Measurements from ENCODE around the gene PNMA8C. TPM values are rescaled to one million over a fixed set of nuclear protein-coding genes. Genes with fewer than 3 reads are reported as not detected.

The PNMA8C gene
- total and polyA plus RNA-seq, 11 donors = 0.07 to 0.19 (median 0.12) TPM; not detected in 3

GRCh38 chr19:46408664-46409039 is 20.1 kb downstream of the PNMA8C start:
- H3K27me3 ChIP-seq = peaks cover 0 to 70% (median 16%) of the 10 kb centered on the region in 9 donors
- TF ChIP-seq CTCF (IDR thresholded peaks at IDR 0.05) (no peak), POLR2A (IDR thresholded peaks at IDR 0.05) (no peak)
- WGBS, 4 donors = 2 to 11% (median 5%) methylated on average over 11 of the region's 11 CpGs
- DNase-seq (peak in 4 of 5 donors; percentile 53 to 90 (median 78)), ATAC-seq (peak in 3 of 4 donors; percentile 28 to 50 (median 31))
- peaks cover 0 to 12% (median 0%) of the 10 kb centered on the region in 9 donors for H3K36me3 ChIP-seq
- peaks cover 0 to 64% (median 22%) of the 10 kb centered on the region in 12 donors for H3K4me1 ChIP-seq
- H3K4me3 ChIP-seq = peak overlapping the region in 6 of 12 donors; percentile 23 to 43 (median 29)
- peak overlapping the region in 9 of 12 donors; percentile 2 to 71 (median 56) for H3K27ac ChIP-seq
- intact Hi-C loops (cut with DNase I) = no loop called here
- H3K9me3 ChIP-seq = no peaks in the 10 kb centered on the region

GRCh38 chr19:46407856-46408663 is 20.7 kb downstream of the PNMA8C start:
- intact Hi-C loops (cut with DNase I) = no loop called here
- DNase-seq (no peak), ATAC-seq (peak in 3 of 4 donors; percentile 6 to 17 (median 13))
- no peak for TF ChIP-seq CTCF (IDR thresholded peaks at IDR 0.05)
- no peak for TF ChIP-seq POLR2A (IDR thresholded peaks at IDR 0.05)
- Histone ChIP-seq H3K4me1 (peaks cover 0 to 65% (median 22%) of the 10 kb centered on the region in 12 donors), H3K36me3 (peaks cover 0 to 12% (median 0%) of the 10 kb centered on the region in 9 donors), H3K4me3 (peak overlapping the region in 6 of 12 donors; percentile 23 to 43 (median 29)), H3K9me3 (no peaks in the 10 kb centered on the region), H3K27ac (peak overlapping the region in 9 of 12 donors; percentile 2 to 71 (median 56)), H3K27me3 (peaks cover 0 to 70% (median 16%) of the 10 kb centered on the region in 9 donors)
- WGBS, 4 donors = 17 to 21% (median 20%) methylated on average over 22 to 23 of the region's 23 CpGs

GRCh38 chr19:46406976-46407375 is 21.8 kb downstream of the PNMA8C start:
- H3K4me1 ChIP-seq = peaks cover 0 to 62% (median 22%) of the 10 kb centered on the region in 12 donors
- H3K27ac ChIP-seq = no peak overlapping the region
- ATAC-seq = no peak
- peaks cover 0 to 12% (median 0%) of the 10 kb centered on the region in 9 donors for H3K36me3 ChIP-seq
- 11 to 20% (median 14%) methylated on average over 6 of the region's 6 CpGs for WGBS, 4 donors
- intact Hi-C loops (cut with DNase I) = no loop called here
- peaks cover 0 to 64% (median 12%) of the 10 kb centered on the region in 9 donors for H3K27me3 ChIP-seq
- no peak overlapping the region for H3K4me3 ChIP-seq
- TF ChIP-seq POLR2A (IDR thresholded peaks at IDR 0.05) = no peak
- TF ChIP-seq CTCF (IDR thresholded peaks at IDR 0.05) = no peak
- no peaks in the 10 kb centered on the region for H3K9me3 ChIP-seq
- peak in 1 of 5 donors; percentile 34 for DNase-seq

Data from heart left ventricle (tissue), 16 donors.